HG03439 (cell line): ENCODE measurements around the gene EXO1.

Experiments used
- ATAC-seq: cut with Tn5 transposase; IDR thresholded peaks from one replicate; pipeline ENCODE4 v1.9.1; 2021; ENCODE audit warnings: mild to moderate bottlenecking, moderate library complexity; ENCODE audit not compliant: unreplicated experiment

The EXO1 gene

GRCh38 chr1:241881440-241881839 lies 33.4 kb downstream of the EXO1 start:
- ATAC-seq = no peak

GRCh38 chr1:241883159-241883558 lies 35.2 kb downstream of the EXO1 start:
- no peak for ATAC-seq

GRCh38 chr1:241888232-241888631 lies 40.2 kb downstream of the EXO1 start:
- no peak for ATAC-seq

GRCh38 chr1:241891296-241891695 lies 43.3 kb downstream of the EXO1 start:
- no peak for ATAC-seq

GRCh38 chr1:241894016-241894415 lies 46.0 kb downstream of the EXO1 start:
- ATAC-seq = no peak

GRCh38 chr1:241895013-241895412 lies 47.0 kb downstream of the EXO1 start:
- no peak for ATAC-seq

GRCh38 chr1:241896670-241896962 lies 48.6 kb downstream of the EXO1 start:
- no peak for ATAC-seq

GRCh38 chr1:241899210-241899609 lies 51.2 kb downstream of the EXO1 start:
- no peak for ATAC-seq

GRCh38 chr1:241900381-241900780 lies 52.4 kb downstream of the EXO1 start:
- no peak for ATAC-seq

GRCh38 chr1:241902391-241903065 lies 54.5 kb downstream of the EXO1 start:
- ATAC-seq = no peak

- ATAC-seq = no peak
Measured at GRCh38 chr1:241916196-241916595, 68.2 kb downstream of the EXO1 start.

GRCh38 chr1:241917487-241917886 lies 69.5 kb downstream of the EXO1 start:
- no peak for ATAC-seq

- ATAC-seq = no peak
Measured at GRCh38 chr1:241918879-241919278, 70.9 kb downstream of the EXO1 start.

GRCh38 chr1:241924080-241924808 lies 76.2 kb downstream of the EXO1 start:
- ATAC-seq = no peak

GRCh38 chr1:241926141-241926540 lies 78.1 kb downstream of the EXO1 start:
- ATAC-seq = no peak

GRCh38 chr1:241927321-241927720 lies 79.3 kb downstream of the EXO1 start:
- ATAC-seq = no peak

- ATAC-seq = no peak
Measured at GRCh38 chr1:241932845-241933244, 84.8 kb downstream of the EXO1 start.

GRCh38 chr1:241934201-241934848 lies 86.3 kb downstream of the EXO1 start:
- no peak for ATAC-seq

- ATAC-seq = no peak
Measured at GRCh38 chr1:241934866-241935265, 86.9 kb downstream of the EXO1 start.
